HepG2 (cell line): ENCODE results near the gene RAB1B. TPM values are rescaled to one million over a fixed set of nuclear protein-coding genes. Genes with fewer than 3 reads are reported as not detected.
A peak's percentile ranks its signal among the peaks of the same experiment; 100 is the strongest.

Experiments
- CBFB ChIP-seq: sonication (generic); formaldehyde crosslinking; IDR thresholded peaks from 2 replicates; pipeline ENCODE4 v1.4.0; 2020; ENCODE audit warnings: missing genetic modification reagents
- CBX1 ChIP-seq: IDR thresholded peaks from one replicate; pipeline ENCODE4 v1.6.1; 2016; ENCODE audit warnings: antibody characterized with exemption, low read depth
- CHD2 ChIP-seq: IDR thresholded peaks from 2 replicates; pipeline ENCODE4 v1.6.1; 2011; ENCODE audit warnings: low read depth, low read length, improper control_type of control experiment
- DDIT3 ChIP-seq: sonication (generic); formaldehyde crosslinking; IDR thresholded peaks from 2 replicates; pipeline ENCODE4 v1.4.0; 2020; ENCODE audit warnings: mild to moderate bottlenecking, missing genetic modification reagents
- ELF4 ChIP-seq: sonication (generic); formaldehyde crosslinking; IDR thresholded peaks from 2 replicates; pipeline ENCODE4 v1.5.0; 2020; ENCODE audit warnings: missing genetic modification reagents, mild to moderate bottlenecking, moderate library complexity, borderline replicate concordance
- FOXJ3 ChIP-seq: sonication (generic); formaldehyde crosslinking; IDR thresholded peaks from 2 replicates; pipeline ENCODE4 v1.4.0; 2020; ENCODE audit warnings: missing genetic modification reagents, mild to moderate bottlenecking, borderline replicate concordance
- IRF1 ChIP-seq: sonication (generic); formaldehyde crosslinking; IDR thresholded peaks from 2 replicates; pipeline ENCODE4 v1.4.0; 2020; ENCODE audit warnings: low read depth, mild to moderate bottlenecking, missing genetic modification reagents
- LCORL ChIP-seq, 2 experiments: fragments of 450-650 bp in 1 of 2; sonication (generic) in 1 of 2; formaldehyde crosslinking in 1 of 2; IDR thresholded peaks; 2 replicates each; pipeline versions ENCODE4 v1.5.0 to v1.6.1; 2017 to 2020; ENCODE audit warnings: antibody characterized with exemption in 1 of 2, missing genetic modification reagents in 1 of 2
- MAFF ChIP-seq: IDR thresholded peaks from 2 replicates; pipeline ENCODE4 v1.6.1; 2011; ENCODE audit warnings: low read depth, low read length, improper control_type of control experiment
- NFATC3 ChIP-seq: sonication (generic); formaldehyde crosslinking; IDR thresholded peaks from 2 replicates; pipeline ENCODE4 v1.5.1; 2020; ENCODE audit warnings: mild to moderate bottlenecking, missing genetic modification reagents
- PHF5A ChIP-seq: IDR thresholded peaks from one replicate; pipeline ENCODE4 v1.6.1; 2018; ENCODE audit warnings: low read depth, missing genetic modification reagents; ENCODE audit not compliant: unreplicated experiment
- RBFOX2 ChIP-seq: fragments of 200-400 bp; formaldehyde crosslinking; IDR thresholded peaks from 2 replicates; pipeline ENCODE4 v1.6.1; 2017; ENCODE audit warnings: low read depth, mild to moderate bottlenecking, low read length
- RCOR2 ChIP-seq: IDR thresholded peaks from 2 replicates; pipeline ENCODE4 v1.6.1; 2016; ENCODE audit warnings: missing biosample characterization, missing genetic modification reagents
- REL ChIP-seq: sonication (generic); formaldehyde crosslinking; conservative IDR thresholded peaks from 2 replicates; pipeline ENCODE4 v1.8.0; 2022; ENCODE audit warnings: mild to moderate bottlenecking, missing genetic modification reagents, moderate library complexity
- SATB2 ChIP-seq: sonication (generic); formaldehyde crosslinking; IDR thresholded peaks from 2 replicates; pipeline ENCODE4 v1.5.0; 2020; ENCODE audit warnings: missing genetic modification reagents
- SMC3 ChIP-seq: IDR thresholded peaks from 2 replicates; pipeline ENCODE4 v1.6.1; 2011; ENCODE audit warnings: low read length, improper control_type of control experiment
- ZBTB39 ChIP-seq: sonication (generic); formaldehyde crosslinking; IDR thresholded peaks from 2 replicates; pipeline ENCODE4 v1.5.0; 2020; ENCODE audit warnings: missing genetic modification reagents
- ZNF142 ChIP-seq: sonication (generic); formaldehyde crosslinking; IDR thresholded peaks from 2 replicates; pipeline ENCODE4 v1.4.0; 2020; ENCODE audit warnings: missing genetic modification reagents
- ZNF234 ChIP-seq: sonication (generic); formaldehyde crosslinking; conservative IDR thresholded peaks from 2 replicates; pipeline ENCODE4 v1.5.1; 2020; ENCODE audit warnings: mild to moderate bottlenecking, missing genetic modification reagents
- ZNF235 ChIP-seq: sonication (generic); formaldehyde crosslinking; IDR thresholded peaks from 2 replicates; pipeline ENCODE4 v1.8.1; 2023; ENCODE audit warnings: mild to moderate bottlenecking, missing genetic modification reagents, borderline replicate concordance
- ZNF644 ChIP-seq: IDR thresholded peaks from 2 replicates; pipeline ENCODE4 v1.6.1; 2016; ENCODE audit warnings: low read depth
- ZNF878 ChIP-seq: sonication (generic); formaldehyde crosslinking; IDR thresholded peaks from 2 replicates; pipeline ENCODE4 v1.8.1; 2023; ENCODE audit warnings: mild to moderate bottlenecking, missing genetic modification reagents, moderate library complexity
- polyA plus RNA-seq, 8 experiments: library from polyadenylated mRNA; depleted of rRNA in 3 of 8; stranded (reverse) in 7 of 8; unstranded in 1 of 8; fragments of >200 nt; fragmentation: Illumina TruSeq in 4 of 8; extraction: Trizol in 4 of 8; gene quantifications; 2 replicates each; pipeline versions ENCODE4 v1.2.1 to v1.2.3, GENCODE V29; 2011 to 2016; ENCODE audit warnings: low read depth in 4 of 8, missing spikeins in 1 of 8, mixed read lengths in 1 of 8; ENCODE audit not compliant: insufficient read depth in 1 of 8
- total RNA-seq, 5 experiments: library from RNA; depleted of rRNA; stranded (reverse); fragments of >200 nt; fragmentation: Illumina TruSeq; extraction: Trizol; gene quantifications; 2 replicates each; pipeline ENCODE4 v1.2.3, GENCODE V29; 2016; ENCODE audit warnings: low read depth in 1 of 5

Gene RAB1B
- total and polyA plus RNA-seq, 2 of the 13 experiments (the other 11 are each of a cell fraction or from before 2014, with no cell fraction given) = 77.9 to 87.9 TPM

- TF ChIP-seq ZNF142 (CRISPR knock-in tag) = no peak
- 0 out of 2 replicates have a peak, but pooled peaks have one; percentile 82 for TF ChIP-seq ZNF235 (CRISPR knock-in tag)
- TF ChIP-seq FOXJ3 (CRISPR knock-in tag) = no peak
- no peak for TF ChIP-seq MAFF
- TF ChIP-seq ZNF234 (CRISPR knock-in tag) = no peak
- no peak for TF ChIP-seq LCORL (IDR thresholded peaks at IDR 0.05)
- TF ChIP-seq LCORL (CRISPR knock-in tag; IDR thresholded peaks at IDR 0.05) = no peak
- no peak for TF ChIP-seq SMC3
- no peak for TF ChIP-seq ZNF878
- no peak for TF ChIP-seq CBX1
- TF ChIP-seq ZBTB39 = no peak
- TF ChIP-seq ZNF644 (CRISPR knock-in tag) = no peak
- TF ChIP-seq NFATC3 (CRISPR knock-in tag) = peak; percentile 50; the same call in 1 of the 2 replicates
- no peak for TF ChIP-seq RCOR2 (CRISPR knock-in tag)
- TF ChIP-seq IRF1 (CRISPR knock-in tag) = no peak
- peak; percentile 92 for TF ChIP-seq RBFOX2
- TF ChIP-seq SATB2 = no peak
- TF ChIP-seq ELF4 (CRISPR knock-in tag) = no peak
- no peak for TF ChIP-seq DDIT3 (CRISPR knock-in tag)
- no peak for TF ChIP-seq CBFB (CRISPR knock-in tag)
- no peak for TF ChIP-seq REL (CRISPR knock-in tag)
- peak; percentile 21 for TF ChIP-seq PHF5A (CRISPR knock-in tag)
- TF ChIP-seq CHD2 = no peak
These were observed at the start of gene RAB1B (continued) for GRCh38 chr11:66268244-66268951.
